GF-D8 (cell line): ENCODE measurements around the gene MT1E.
A peak's percentile ranks its signal among the peaks of the same experiment; 100 is the strongest.
"Not testable (repeated sequence)": the region's sequence is repeated elsewhere in the genome, so short reads cannot be mapped to it uniquely, and the experiment has no call there.

Source experiments
- DNase-seq: peaks from one replicate; lab custom pipeline; 2025; lab: John Stamatoyannopoulos, UW

The MT1E gene

DNA sequence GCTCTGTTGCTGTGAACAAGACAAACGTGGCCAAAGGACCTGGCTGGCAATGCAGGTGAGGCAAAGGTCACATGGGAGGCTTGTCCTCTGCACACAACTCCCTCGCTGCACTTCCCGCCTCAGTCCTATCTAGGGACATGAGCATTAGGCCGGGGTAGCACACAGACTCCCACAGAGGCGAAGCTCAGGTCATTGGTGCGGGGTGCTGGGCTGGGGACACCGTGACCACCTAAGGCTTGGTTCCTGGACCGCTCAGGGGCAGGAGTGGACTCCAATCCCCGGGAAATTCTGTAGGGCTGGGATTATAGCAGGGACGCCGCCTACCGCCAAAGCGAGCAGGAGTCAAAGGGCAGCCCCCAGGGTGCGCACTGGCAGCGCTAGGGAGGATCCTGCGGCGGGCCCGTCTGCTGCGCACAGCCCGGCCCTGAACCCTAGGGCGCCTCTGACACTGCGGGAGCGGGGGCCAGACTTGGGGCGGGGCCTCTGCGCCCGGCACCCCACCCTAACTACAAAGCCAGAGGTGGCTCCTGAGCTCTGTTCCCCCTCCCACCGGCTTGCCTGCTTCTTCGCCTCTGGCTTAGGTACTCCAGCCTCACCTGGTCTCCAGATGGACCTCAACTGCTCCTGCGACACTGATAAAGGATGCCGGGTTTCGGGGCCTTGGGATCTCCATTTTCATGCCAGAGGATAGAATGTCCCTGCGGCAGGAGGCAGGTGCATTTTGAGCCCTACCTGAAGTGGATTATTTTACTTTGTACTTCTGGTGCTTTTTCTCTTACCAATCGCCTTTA, 22.3 kb downstream of the MT1E start:
- no peak for DNase-seq

DNA sequence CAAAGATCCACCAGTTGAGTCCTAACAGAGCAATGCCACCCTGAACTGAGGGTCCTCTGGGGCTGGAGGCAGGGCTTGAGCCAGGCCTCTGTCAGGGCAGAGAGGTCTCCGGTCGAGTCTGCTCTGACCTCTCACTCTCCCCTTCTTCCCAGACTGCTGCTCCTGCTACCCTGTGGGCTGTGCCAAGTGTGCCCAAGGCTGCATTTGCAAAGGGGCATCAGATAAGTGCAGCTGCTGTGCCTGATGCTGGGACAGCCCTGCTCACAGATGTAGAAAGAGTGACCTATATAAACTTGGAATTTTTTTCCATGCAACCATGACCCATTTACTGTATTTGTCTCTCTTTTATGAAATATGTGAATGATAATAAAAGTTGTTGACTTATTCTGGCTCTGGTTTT, 23.7 kb downstream of the MT1E start:
- DNase-seq, result no peak

DNA sequence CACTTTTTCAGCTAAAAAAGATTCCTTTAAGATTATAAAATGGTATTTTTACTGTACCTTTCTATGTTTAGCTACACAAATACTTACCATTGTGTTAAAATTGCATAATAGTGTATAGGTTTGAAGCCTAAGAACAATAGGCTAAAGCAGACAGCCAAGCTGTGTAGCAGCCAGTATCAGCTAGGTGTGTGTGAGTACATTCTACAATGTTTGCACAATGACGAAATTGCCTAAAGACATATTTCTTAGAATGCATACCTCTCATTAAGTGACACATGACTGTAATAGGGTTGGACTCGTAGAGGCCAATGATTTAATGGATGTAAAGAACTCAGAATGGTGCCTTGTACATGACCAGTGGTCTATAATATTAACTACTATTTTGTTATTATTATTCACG, 24.2 kb downstream of the MT1E start:
- no peak for DNase-seq

DNA sequence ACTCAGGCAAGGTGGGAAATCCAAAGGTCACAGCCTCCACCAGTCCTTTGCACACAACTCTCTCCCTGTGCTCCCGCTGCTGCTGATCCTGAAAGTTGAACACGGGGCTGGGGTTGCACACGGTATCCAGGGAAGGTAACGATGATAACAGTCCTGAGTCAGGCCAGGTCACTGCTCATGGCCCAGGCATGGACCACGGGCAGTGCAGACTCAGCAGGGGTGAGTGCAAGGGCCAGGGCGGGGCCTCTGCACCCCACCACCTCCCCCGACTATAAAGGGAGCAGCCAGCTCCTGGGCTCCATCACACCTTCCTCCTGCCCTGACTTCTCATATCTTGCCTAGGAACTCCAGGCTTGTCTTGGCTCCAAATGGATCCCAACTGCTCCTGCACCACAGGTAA, 26.0 kb downstream of the MT1E start, which contains the start of gene MT1B:
Gene MT1B, plus strand, starts transcription at position 301 of the 400 bp plus-strand sequence. Its CDS starts 68 bp downstream, at position 369.
- no peak for DNase-seq

DNA sequence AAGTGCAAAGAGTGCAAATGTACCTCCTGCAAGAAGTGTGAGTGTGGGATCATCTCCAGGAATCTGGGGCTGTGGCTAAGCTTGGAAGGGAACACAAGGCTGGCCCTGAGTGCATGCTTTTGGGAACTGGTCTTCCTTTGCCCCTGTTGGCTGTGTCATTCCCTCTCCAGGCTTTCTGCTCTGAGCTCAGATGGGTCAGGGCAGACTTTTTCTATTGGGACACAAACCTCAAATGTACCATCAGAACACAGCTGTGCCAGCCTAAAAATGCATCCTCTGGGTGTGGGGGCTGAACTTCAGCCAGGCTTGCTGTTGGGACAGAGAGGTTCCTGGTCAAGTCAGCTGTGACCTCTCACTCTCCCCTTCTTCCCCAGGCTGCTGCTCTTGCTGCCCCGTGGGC, 27.0 kb downstream of the MT1E start:
- DNase-seq, result no peak

DNA sequence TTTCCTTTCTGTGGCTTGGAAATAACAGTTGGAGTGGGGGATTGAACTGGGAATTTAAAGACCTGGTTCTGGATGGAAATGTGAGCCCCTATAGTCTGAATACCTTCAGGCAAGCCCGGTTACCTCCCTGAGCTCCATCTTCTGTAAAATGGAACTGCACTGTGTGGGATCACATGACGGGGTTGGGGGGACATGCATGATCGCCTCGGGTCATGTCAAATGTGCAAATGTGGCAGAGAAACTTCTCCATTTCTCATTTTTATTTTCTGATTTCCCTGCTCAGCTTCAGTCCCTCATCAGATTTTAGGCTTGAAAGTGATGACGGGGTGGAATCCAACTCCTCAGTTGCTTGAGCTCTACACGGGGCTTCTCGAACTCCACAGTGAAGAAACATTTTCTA, 27.6 kb downstream of the MT1E start:
- DNase-seq, result no peak

DNA sequence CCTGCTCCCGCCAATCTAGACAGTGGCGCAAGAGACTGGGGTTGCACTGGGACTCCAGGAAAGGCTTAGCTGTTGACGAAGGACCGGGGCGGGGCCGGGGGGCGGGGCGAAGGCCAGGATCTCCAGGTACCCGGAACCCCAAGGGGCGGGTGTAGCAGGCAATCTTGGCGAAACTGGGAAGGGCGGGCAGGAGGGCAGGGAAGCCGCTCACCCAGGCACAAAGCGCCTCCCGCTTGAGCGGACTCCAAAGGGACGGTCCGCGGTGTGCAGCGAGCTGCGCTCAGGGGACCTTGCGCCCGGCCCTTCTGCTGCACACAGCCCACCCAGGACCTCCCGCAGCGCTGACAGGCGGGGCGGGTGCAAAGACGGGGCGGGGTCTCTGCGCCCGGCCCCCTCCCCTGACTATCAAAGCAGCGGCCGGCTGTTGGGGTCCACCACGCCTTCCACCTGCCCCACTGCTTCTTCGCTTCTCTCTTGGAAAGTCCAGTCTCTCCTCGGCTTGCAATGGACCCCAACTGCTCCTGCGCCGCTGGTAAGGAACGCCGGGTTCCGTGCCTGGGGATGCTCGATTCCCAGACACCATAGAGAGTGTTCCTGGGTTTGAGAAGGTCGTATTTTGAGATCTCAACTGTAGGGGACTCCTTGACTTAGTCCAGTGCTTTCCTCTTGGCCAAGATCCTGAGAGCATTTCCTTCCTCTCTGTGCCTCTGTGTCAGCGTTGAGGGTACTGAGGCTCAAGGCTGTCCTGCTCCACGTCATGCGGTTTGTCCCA, 32.2 kb downstream of the MT1E start, which contains the start of gene MT1F:
Gene MT1F, plus strand, starts transcription at position 405 of the 772 bp plus-strand sequence. Its CDS starts 100 bp downstream, at position 505.
- DNase-seq, result no peak

DNA sequence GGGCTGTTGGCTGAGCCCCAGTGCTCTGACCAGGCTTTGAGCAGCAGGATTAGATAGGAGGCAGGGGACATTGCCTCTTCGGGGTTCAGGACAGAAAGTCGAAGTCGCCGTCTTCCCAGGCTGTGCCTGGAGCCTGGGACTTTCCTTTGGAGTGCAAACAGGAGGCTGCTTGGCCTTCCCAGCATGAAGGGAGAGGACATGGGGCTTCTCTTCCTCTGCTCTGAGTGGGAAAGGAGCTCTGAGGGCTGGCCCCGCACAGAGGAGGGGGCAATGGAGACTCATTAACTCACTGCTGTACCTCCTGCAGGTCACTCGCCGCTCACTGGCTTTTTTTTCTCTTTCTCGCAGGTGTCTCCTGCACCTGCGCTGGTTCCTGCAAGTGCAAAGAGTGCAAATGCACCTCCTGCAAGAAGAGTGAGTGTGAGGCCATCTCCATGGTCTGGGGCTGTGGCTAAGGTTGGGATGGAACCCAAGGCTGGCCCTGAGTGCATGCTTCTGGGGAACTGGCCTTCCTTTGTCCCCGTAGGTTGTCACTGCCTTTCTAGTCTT, 32.8 kb downstream of the MT1E start:
- no peak for DNase-seq

DNA sequence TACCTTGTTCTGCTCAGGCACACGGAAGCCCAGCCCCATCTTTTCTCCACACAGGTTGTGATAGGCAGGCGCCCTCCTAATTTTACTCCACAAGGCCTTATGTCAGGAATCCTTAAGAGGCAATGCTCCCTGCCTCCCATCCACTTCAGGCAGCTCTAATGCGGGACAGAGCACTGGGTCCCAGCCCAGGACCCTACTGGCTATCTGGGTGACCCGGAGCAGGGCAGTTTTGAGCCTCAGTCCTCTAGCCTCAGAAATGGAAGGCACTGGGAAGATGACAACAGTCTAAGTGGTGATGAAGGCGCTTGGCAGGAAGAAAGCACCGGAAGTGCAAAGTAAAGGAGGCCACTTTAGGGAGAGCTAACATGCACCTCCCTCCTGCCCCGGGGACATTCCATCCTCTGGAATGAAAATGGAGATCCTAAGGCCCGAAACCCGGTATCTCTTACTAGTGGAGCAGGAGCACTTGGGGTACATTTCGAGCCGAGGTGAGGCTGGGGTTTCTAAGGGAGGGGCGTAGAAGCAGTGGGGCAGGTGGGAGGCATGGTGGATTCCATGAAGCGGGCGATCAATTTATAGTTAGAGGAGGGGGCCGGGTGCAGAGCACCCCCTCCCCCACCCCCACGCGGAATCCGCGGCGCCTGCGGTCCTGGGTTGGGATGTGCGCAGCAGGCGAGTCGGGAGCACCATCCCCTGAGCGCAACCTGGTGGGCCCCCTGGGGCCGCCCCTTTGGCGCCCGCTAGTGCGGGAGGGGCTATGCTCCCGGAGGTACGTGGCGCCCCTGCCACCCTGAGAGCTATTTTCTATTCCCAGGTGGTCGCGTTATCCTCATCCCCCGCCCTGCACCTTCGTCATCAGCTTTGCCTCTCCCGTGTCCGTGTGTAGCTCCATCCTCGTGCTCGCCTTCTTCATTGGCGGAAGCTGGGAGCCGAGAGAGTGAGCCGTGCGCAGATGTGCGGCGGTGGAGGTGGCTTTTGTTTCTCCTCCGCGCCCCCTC, 37.1 kb downstream of the MT1E start:
- no peak for DNase-seq

DNA sequence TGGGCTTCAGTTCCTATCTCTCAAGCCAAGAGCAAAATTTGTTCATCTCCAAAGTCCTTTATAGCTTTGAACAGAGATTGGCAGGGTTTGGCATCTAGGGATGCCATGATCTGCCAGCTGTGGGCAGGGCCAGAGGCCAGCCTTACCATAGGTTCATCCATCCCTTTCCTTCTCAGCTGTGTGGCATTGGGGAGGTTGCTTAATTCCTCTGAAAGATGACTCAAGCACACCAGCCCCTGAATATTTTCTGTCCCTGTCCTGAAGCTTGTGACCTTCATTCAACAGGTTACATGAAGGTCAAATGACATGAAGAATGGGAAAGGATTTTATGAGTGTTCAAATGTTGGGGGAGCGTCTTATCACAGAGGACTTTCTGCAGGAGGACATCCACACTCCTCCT, 38.9 kb downstream of the MT1E start:
- DNase-seq, result no peak

DNA sequence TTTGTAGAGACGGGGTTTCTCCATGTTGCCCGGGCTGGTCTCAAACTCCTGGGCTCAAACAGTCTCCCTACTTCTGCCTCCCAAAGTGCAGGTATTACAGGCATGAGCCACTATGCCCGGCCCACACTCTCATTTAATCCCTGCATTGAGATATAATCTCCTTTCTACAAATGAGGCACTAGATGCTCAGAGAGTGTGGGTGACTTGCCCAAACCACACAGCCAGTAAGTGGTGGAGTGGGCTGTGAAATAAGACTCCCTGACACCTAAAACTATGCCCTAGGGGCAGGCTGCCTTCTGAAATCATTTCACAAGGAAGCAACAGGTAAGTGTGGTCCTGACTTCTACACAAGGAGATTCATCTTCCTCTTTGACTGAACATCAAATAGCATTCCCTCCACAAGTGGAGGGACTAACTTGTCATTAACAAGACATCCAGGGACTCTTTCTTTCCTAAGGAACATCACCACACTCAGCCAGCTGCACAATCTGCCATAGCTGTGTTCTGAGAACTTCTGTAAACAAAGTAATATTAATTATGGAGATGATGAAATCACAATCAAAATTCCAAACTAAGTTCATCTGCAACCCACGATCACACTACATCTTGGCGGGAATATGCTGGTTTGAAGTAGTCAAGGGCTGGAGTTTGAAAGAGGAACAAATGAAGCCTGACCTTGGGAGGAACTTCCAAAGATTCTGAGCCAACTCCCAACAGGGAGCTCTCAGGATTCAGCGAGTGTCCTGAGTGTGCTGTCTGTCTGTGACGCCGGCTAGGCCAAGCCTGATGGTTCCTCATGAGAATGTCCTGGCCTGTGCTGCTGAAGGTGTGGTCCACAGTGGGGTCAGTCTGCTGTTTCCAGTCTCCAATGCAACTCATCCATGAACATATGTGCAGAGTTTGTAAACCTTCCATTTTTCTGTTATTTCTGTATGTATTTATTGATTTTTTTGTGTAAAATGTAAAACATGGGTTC, 40.0 kb downstream of the MT1E start:
- DNase-seq, result not testable (repeated sequence)

DNA sequence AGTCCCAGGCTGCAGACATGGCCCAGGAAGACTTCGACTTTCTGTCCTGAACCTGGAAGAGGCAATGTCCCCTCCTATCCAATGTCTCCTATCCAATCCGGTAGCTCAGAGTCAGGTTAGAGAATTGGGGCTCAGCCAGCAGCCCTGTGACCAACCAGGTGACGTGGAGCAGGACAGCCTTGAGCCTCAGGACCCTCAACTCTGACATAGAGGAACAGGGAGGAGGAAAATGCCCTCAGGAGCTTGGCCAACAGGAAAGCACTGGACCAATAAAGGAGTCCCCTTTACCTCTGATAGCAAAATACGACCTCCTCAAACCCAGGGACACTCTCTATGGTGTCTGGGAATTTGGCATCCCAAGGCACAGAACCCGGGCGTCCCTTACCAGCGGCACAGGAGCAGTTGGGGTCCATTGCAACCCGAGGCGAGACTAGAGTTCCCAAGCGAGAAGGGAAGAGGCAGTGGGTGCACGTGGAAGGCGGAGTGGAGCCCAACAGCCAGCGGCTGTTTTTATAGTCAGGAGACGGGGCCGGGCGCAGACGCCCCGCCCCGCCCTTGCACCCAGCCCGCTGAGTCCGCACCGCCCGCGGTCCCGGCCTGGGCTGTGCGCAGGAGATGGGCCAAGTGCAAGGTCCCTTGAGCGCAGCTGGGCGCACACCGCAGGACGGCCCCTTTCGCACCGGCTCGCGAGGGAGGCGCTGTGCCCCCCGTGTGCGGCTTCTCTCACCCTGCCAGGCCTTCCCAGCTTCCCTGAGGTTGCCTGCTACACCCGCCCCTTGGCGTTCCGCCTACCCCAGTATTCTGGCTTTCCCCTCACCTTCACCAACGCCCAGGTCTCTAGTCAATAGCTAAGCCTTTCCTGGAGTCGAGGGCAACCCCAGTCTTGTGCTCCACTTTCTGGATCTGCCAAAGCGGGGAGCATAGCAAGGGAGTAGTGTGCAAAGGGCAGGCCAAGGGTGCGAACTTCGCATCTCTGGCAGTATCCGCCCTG, 42.3 kb downstream of the MT1E start, which contains the start of gene MT1G:
Gene MT1G, minus strand, starts transcription at position 485 of the 991 bp plus-strand sequence. Its CDS starts 72 bp downstream, at position 413.
- peak; percentile 13 for DNase-seq

DNA sequence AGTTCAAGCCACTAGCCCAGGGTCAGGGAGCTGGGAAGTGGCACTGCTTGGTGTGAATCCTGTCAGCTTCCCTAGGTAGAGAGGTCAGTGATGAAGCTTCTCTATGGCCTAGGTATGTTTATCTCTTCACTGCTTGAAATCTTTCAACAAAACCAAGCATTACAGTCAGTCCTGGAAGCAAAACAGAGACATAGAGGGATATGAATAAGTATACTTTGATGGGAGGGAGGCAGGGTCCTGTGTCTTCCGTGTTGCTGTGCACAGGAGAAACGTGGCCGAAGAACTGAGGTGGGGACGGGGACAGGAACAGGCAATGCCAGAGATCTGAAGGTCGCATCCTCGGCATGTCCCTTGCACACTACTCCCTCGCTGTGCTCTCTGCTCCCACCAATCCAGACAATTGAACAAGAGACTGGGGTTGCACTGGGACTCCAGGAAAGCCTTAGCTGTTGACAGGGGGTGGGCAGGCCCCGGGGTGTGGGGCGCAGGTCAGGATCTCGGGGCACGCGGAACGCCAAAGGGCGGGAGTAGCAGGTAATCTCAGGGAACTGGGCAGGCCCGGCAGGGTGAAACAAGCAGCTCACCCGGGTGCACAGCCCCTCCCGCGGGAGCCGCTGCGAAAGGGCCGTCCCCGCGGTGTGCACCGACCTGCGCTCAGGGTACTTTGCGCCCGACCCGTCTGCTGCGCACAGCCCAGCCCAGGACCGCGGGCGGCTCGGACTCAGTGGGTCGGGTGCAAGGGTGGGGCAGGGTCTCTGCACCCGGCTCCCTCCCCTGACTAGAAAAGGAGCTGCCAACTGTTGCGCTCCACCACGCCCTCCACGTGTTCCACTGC, 43.6 kb downstream of the MT1E start, which contains the start of gene MT1H:
Gene MT1H, plus strand, starts transcription at position 810 of the 835 bp plus-strand sequence. CDS start 71 bp downstream, outside the sequence.
- no peak for DNase-seq

DNA sequence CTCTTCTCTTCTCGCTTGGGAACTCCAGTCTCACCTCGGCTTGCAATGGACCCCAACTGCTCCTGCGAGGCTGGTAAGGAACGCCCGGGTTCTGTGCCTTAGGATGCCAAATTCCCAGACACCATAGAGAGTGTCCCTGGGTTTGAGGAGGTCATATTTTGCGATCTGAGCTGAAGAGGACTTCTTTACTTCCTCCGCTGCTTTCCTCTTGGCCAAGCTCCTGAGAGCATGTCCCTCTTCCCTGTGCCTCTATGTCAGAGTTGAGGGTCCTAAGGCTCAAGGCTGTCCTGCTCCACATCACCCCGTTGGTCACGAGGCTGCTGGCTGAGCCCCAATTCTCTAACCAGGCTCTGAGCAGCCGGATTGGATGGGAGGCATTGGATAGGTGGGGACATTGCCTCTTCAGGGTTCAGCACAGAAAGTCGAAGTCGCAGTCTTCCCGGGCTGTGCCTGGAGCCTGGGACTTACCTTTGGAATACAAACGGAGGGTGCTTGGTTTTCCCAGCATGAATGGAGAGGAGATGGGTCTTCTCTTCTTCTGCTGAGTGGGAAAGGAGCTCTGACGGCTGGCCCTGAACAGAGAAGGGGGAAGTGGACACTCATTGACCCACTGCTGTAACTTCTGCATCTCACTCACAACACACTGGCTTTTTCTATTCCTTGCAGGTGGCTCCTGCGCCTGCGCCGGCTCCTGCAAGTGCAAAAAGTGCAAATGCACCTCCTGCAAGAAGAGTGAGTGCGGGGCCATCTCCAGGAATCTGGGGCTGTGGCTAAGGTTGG, 44.4 kb downstream of the MT1E start:
- DNase-seq, result no peak

DNA sequence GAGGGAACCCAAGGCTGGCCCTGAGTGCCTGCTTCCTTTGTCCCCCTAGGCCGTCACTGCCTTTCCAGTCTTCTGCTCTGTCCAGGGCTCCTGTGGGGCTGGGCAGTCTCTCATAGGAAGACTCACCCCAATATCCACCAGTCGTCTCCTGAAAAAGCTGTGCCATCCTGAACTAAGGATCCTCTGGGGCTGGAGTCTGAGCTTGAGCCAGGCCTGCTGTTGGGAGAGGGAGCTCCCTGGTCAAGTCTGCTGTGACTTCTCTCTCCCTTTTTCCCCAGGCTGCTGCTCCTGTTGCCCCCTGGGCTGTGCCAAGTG, 45.0 kb downstream of the MT1E start:
- DNase-seq, result no peak

DNA sequence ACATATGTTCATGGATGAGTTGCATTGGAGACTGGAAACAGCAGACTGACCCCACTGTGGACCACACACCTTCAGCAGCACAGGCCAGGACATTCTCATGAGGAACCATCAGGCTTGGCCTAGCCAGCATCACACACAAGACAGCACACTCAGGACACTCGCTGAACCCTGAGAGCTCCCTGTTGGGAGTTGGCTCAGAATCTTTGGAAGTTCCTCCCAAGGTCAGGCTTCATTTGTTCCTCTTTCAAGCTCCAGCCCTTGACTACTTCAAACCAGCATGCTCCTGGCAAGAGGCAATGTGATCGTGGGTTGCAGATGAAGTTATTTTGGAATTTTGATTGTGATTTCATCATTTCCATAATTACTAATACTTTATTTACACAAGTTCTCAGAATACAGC, 46.1 kb downstream of the MT1E start:
- not testable (repeated sequence) for DNase-seq

DNA sequence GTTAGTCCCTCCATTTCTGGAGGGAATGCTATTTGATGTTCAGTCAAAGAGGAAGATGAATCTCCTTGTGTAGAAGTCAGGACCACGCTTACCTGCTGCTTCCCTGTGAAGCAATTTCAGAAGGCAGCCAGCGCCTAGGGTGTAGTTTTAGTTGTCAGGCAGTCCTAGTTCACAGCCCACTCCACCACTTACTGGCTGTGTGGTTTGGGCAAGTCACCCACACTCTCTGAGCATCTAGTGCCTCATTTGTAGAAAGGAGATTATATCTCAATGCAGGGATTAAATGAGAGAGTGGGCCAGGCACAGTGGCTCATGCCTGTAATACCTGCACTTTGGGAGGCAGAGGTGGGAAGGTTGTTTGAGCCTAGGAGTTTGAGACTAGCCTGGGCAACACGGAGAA, 46.6 kb downstream of the MT1E start:
- not testable (repeated sequence) for DNase-seq
